HG03378 (cell line): Measurements from ENCODE around the gene ZNF710.

ENCODE experiments used
- ATAC-seq: cut with Tn5 transposase; IDR thresholded peaks from one replicate; pipeline ENCODE4 v1.9.1; 2021; ENCODE audit warnings: mild to moderate bottlenecking, moderate library complexity; ENCODE audit not compliant: unreplicated experiment

The ZNF710 gene

GRCh38 chr15:90015749-90016148, 14.6 kb downstream of the ZNF710 start:
- ATAC-seq = no peak

- ATAC-seq = no peak
Measured at GRCh38 chr15:90016721-90017120, 15.6 kb downstream of the ZNF710 start.

DNA sequence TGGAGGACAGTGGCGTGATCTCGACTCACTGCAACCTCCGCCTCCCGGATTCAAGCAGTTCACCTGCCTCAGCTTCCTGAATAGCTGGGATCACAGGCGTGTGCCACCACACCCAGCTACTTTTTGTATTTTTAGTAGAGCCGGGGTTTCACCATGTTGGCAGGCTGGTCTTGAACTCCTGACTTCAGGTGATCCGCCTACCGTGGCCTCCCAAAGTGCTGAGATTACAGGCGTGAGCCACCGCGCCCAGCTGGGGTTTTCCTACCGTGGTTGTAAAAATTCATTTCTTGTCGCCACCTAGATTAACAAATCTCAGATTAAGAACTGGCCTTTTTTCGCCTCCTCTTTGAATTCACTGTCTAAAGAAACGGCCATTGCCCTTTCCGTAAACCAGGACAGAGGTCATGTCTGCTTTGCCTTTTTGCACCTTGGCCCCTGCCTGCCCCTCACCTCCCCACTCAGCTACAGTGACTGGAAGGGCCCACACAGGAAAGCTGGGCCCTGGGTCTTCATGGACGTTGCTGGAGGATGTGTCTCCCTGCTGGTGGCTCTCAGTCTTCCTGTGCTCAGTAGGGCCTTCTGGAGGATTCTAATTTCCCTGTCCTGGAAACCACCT, 17.2 kb downstream of the ZNF710 start:
- ATAC-seq = no peak

DNA sequence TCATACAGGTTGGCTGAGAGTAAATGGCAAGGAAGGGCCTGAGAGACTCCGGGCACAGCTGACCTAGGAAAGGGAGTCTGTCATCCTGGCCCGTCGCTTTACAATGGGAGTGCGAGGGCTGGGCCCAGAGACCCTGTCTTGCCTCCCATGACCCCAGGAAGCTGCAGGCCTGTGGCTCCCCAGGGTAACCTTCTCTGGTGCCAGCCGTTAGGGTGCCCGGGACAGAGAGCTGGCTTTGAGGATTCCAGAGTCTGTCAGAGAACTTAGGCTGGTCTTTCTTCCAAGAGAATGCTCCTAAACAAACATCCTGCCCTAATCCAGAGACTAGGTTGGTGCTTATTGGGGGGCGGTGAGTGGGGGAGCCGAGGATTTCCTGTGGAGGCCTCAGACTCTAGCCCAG, 18.5 kb downstream of the ZNF710 start:
- no peak for ATAC-seq

DNA sequence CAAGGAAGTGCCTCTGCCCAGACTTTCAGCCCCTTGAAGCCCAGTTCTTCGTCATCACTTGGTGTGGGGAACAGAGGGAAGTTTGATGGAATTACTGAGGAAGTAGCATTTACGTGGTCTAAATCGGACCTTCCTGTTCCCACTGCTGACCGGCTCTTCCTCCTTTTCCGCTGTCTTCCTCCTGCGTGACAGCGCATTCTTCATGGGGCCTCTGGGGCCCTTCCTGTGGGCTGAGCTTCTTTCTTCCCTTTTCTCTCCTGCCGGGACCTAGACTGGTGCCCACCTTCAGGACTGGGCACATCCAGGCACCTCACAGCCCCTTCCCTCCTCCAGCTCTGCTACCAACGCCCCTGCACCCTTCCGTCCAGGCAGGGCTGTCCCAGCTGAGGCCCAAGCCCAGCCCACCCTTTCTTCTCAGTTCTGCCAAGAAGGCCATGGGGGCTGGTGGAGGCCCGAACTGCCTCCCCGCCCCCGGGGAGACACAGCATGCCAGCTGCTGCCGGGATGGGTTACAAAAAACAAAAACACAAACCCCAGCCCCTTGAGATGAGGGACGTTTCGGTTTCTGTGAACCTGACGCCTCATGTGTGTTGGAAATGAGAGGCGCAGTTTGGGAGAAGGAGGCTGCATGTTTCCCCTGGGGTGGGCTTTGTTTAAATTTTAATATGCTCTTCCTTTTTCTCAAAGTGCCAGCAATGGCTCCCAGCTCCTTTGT, 19.1 kb downstream of the ZNF710 start:
- no peak for ATAC-seq

DNA sequence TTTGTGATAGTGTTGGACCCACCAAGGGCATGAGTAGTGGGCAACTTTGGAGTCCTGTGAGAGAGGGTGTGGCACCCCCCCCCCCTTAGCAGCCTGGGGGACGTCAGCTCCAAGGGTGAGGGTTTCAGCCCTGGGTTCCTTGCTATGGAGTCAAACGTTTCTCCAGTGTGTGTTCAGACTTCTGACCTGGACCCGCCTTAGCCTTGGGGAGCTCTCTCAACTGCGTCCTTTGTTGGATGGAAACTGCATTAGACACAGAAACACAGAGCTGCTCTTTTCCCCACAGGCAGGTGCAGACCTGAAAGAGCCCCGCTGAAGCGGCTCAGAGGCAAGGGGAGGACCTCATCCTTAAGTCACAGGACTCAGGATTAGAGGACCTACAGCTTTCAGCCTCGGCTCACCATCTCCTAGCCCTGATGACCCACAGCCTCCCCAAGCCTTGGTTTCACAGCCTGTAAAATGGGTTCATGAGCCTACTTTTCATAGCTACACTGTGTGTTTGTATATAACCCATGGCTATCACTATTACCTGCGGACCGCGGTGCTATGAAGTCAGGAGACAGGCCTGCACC, 19.9 kb downstream of the ZNF710 start:
- ATAC-seq = no peak

DNA sequence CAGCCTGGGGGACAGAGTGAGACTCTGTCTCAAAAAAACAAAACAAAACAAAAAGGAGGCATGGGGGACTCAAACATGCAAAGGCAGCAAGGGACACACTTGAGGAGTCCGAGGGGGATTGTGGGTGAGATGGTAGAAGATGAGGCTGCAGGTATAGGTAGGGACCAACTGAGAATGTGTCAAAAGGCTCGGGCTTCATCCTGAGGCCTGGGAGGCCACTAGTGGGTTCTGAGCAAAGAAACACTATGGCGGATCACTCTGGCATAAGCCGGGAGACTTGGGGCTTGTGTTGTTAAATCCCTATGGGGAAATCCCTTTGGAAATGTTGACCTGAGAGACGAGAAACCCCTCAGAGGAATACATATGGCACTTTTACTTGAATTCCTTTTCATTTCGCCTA, 21.2 kb downstream of the ZNF710 start:
- no peak for ATAC-seq

GRCh38 chr15:90022905-90023700, 22.0 kb downstream of the ZNF710 start:
- no peak for ATAC-seq

GRCh38 chr15:90024406-90024805, 23.3 kb downstream of the ZNF710 start:
- ATAC-seq = no peak

GRCh38 chr15:90025489-90026033, 24.4 kb downstream of the ZNF710 start:
- ATAC-seq = no peak

- no peak for ATAC-seq
Measured at GRCh38 chr15:90028376-90028944, 27.3 kb downstream of the ZNF710 start.

DNA sequence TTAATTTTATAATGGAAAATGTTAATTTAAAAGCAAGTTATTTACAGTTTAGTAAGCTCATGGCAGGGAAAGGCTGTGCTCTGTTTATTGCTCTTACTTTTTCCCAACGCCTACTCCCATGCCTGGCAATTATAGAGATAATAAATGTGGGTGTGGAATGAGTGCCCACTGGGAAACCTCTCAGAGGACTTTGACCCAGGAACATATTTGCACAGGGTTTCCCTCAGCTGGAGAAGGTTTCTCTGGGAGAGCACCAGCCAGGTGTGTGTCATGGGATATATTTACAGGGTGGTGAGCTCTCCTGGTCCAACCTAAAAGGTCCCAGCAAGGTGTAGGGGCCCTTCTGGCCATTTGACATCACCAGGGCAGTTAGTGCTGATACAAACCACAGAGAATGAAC, 27.9 kb downstream of the ZNF710 start:
- ATAC-seq = no peak

DNA sequence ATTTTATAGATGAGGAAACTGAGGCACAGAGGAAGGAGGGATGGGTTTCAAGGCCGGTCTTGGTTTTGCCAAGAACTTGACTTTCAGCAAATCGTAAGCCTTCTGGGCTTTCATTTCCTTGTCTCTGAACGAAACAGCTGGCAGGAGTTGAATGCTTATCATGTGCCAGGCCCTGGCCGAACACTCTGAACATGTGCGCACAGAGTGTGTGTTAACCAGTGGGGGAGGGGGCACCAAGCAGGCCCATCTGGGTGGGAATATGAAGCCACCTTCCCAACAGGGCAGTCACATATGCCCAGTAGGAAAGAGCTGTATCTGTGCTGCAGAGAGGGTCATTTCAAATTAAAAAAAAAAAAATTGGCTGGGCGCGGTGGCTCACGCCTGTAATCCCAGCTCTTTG, 29.3 kb downstream of the ZNF710 start:
- ATAC-seq = no peak

DNA sequence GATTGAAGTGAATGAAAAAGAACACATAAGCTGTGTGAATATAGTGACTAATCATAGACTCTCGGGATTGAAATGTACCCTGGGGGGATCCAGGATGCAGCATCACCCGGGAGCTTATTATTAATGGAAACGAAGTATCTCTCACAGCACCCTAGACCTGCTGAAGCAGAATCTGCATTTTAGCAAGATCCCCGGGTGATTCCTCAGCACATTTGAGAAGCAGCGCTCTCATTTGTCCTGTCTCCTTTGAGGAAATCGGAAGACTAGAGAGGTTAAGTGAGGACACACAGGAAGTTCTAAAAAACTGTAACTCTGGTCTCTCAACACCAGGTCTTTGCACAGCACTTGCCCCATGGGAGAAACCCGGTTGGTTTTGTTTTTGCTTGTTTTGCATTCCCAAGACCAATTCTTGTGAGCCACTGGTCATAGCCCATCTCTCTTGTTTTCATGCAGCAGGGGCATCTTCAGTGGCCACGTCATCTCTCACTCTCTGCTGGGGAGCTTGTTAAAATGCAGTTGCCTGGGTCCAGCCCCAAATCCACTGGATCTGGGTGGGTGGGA, 30.2 kb downstream of the ZNF710 start:
- ATAC-seq = peak; percentile 90

DNA sequence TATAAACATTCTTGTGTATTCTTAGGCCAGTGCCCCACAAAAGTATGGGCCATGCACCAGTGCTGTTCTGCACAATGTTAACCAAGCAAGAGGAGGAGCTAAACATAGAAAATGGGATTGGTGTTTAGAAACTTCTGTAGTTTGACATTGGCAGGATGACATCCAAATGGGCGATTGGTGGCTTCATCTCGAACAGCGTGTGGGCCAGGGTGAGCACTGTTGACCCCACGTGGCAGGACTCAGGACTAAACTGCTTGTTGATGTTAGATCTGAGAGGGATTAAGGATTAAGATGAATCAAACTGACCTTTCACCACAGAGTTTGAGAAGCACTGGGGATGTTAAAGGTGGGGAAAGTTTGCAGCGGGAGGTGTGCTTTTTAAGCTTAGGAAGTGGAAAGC, 31.9 kb downstream of the ZNF710 start:
- ATAC-seq = no peak

GRCh38 chr15:90033448-90033847, 32.3 kb downstream of the ZNF710 start:
- no peak for ATAC-seq

GRCh38 chr15:90035095-90035839, 34.1 kb downstream of the ZNF710 start:
- ATAC-seq = no peak

GRCh38 chr15:90035840-90036230, 34.7 kb downstream of the ZNF710 start:
- no peak for ATAC-seq

GRCh38 chr15:90036343-90036742, 35.2 kb downstream of the ZNF710 start:
- ATAC-seq = no peak
